Uterus (tissue), 4 donors: ENCODE data around the gene AKAP7. TPM values are rescaled to one million over a fixed set of nuclear protein-coding genes. Genes with fewer than 3 reads are reported as not detected.

Experiments
- DNase-seq, 2 donors: peaks; one replicate each; pipeline ENCODE4 v3.0.0-alpha.2; 2019 to 2020
- H3K27ac ChIP-seq, 2 donors: fragments of 200-600 bp; sonication (generic); 1 replicate in 1 of 2; 2 replicates in 1 of 2; pipeline ENCODE4 v1.5.1; 2016 to 2018
- H3K27me3 ChIP-seq, 2 donors: fragments of 200-600 bp; sonication (generic); one replicate each; pipeline ENCODE4 v1.5.1; 2018 to 2019; ENCODE audit warnings: control low read depth in 1 of 2
- H3K36me3 ChIP-seq, 2 donors: fragments of 200-600 bp; sonication (generic); one replicate each; pipeline ENCODE4 v1.5.1; 2019; ENCODE audit warnings: control low read depth in 1 of 2
- H3K4me1 ChIP-seq, 2 donors: fragments of 200-600 bp; sonication (generic); one replicate each; pipeline ENCODE4 v1.5.1; 2018 to 2019; ENCODE audit warnings: control low read depth in 1 of 2
- H3K4me3 ChIP-seq, 2 donors: fragments of 200-600 bp; sonication (generic); 1 replicate in 1 of 2; 2 replicates in 1 of 2; pipeline ENCODE4 v1.5.1; 2018 to 2019; ENCODE audit warnings: mild to moderate bottlenecking in 1 of 2
- H3K9me3 ChIP-seq, 2 donors: fragments of 200-600 bp; sonication (generic); one replicate each; pipeline ENCODE4 v1.5.1; 2019; ENCODE audit warnings: control low read depth in 1 of 2
- POLR2A ChIP-seq, 2 donors: fragments of 450-650 bp; IDR thresholded peaks; one replicate each; pipeline ENCODE4 v1.6.1; 2016; ENCODE audit warnings: antibody characterized with exemption in 2 of 2, mild to moderate bottlenecking in 1 of 2, moderate library complexity in 1 of 2
- intact Hi-C: fragments of 100-400 bp; cut with DNase I; formaldehyde crosslinking; loops from one replicate; pipeline ENCODE4 v1.15.1; 2023; ENCODE audit warnings: low total_unique reads
- total RNA-seq, 4 donors: library from RNA; depleted of rRNA in 3 of 4; stranded (reverse); fragments of >200 nt in 3 of 4; gene quantifications; one replicate each; pipeline versions ENCODE4 v1.1.0 to v1.2.4, GENCODE V29; 2014 to 2023
- TF ChIP-seq, protein P1 (sequence below), 4 experiments: fragments of 200-600 bp in 2 of 4; fragments of 450-650 bp in 2 of 4; sonication (generic) in 2 of 4; IDR thresholded peaks; one replicate each; pipeline ENCODE4 v1.5.1; 2016 to 2019; ENCODE audit warnings: antibody characterized with exemption in 4 of 4, mild to moderate bottlenecking in 2 of 4, moderate library complexity in 1 of 4
- donor health status: DM: yes; HTN: yes; CAD: no.

Gene AKAP7
- total RNA-seq, 4 donors from 2014 or later, result 7.4 to 25.3 (median 21.3) TPM

DNA sequence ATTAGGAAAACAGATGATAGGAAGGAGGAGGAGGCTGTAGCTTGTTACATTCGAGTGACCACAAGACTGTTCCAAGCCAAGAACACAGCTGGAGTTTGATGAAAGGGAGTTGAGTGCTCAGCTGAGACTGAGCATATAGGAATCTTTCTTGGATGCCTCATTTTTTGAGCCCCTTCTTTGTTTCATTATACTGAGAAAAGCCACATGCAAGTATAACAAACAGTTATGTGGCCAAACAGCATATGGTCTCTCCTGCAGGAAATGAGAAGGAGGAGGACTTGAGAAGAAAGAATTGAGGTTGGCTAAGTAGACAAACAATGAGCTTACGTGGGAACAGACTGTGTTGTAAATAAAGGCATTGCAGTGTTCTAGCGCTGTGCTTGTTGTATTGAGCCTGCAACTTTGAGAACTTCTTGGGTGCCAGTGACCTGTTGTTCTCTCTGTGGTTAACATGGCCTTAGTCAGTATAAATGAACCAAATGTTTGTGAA lies 78.3 kb downstream of the AKAP7 start:
- Histone ChIP-seq H3K36me3 (no peaks in the 10 kb centered on the region), H3K4me3 (no peak overlapping the region), H3K9me3 (no peaks in the 10 kb centered on the region), H3K4me1 (no peaks in the 10 kb centered on the region), H3K27ac (no peak overlapping the region), H3K27me3 (no peaks in the 10 kb centered on the region)
- no peak for TF ChIP-seq POLR2A (IDR thresholded peaks at IDR 0.05)
- TF ChIP-seq, protein P1, sequence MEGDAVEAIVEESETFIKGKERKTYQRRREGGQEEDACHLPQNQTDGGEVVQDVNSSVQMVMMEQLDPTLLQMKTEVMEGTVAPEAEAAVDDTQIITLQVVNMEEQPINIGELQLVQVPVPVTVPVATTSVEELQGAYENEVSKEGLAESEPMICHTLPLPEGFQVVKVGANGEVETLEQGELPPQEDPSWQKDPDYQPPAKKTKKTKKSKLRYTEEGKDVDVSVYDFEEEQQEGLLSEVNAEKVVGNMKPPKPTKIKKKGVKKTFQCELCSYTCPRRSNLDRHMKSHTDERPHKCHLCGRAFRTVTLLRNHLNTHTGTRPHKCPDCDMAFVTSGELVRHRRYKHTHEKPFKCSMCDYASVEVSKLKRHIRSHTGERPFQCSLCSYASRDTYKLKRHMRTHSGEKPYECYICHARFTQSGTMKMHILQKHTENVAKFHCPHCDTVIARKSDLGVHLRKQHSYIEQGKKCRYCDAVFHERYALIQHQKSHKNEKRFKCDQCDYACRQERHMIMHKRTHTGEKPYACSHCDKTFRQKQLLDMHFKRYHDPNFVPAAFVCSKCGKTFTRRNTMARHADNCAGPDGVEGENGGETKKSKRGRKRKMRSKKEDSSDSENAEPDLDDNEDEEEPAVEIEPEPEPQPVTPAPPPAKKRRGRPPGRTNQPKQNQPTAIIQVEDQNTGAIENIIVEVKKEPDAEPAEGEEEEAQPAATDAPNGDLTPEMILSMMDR (IDR thresholded peaks at IDR 0.05), result no peak
- intact Hi-C loops, result no loop called here
- DNase-seq, result no peak

- TF ChIP-seq, protein P1 (IDR thresholded peaks at IDR 0.05), result no peak
- TF ChIP-seq POLR2A (IDR thresholded peaks at IDR 0.05), result no peak
- Histone ChIP-seq H3K27ac (no peak overlapping the region), H3K9me3 (no peaks in the 10 kb centered on the region), H3K4me1 (no peaks in the 10 kb centered on the region), H3K4me3 (no peak overlapping the region), H3K27me3 (no peaks in the 10 kb centered on the region), H3K36me3 (no peaks in the 10 kb centered on the region)
- intact Hi-C loops, result no loop called here
- DNase-seq, result no peak
These were observed 80.0 kb downstream of the AKAP7 start for GRCh38 chr6:131215219-131215618.

GRCh38 chr6:131216246-131216645 lies 81.0 kb downstream of the AKAP7 start:
- intact Hi-C loops, result no loop called here
- no peak for DNase-seq
- H3K27me3 ChIP-seq, result no peaks in the 10 kb centered on the region
- H3K36me3 ChIP-seq, result no peaks in the 10 kb centered on the region
- no peak for TF ChIP-seq POLR2A (IDR thresholded peaks at IDR 0.05)
- TF ChIP-seq, protein P1 (IDR thresholded peaks at IDR 0.05), result no peak
- no peaks in the 10 kb centered on the region for H3K9me3 ChIP-seq
- no peak overlapping the region for H3K27ac ChIP-seq
- no peak overlapping the region for H3K4me3 ChIP-seq
- no peaks in the 10 kb centered on the region for H3K4me1 ChIP-seq

DNA sequence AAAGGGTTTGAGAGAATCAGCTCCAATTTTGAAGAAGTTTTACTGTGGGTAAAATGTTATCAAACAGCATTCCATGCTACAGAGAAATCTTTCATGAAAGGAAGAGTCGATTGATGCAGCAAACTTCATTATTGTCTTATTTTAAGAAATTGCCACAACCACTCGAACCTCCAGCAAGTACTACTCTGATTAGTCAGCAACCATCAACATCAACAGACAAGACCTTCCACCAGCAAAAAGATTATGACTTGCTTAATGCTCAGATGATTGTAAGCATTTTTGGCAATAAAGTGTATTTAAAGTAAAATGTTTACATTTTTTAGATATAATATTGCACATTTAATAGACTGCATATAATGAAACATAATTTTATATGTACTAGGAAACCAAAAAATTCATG lies 87.5 kb downstream of the AKAP7 start:
- Histone ChIP-seq H3K4me3 (no peak overlapping the region), H3K36me3 (no peaks in the 10 kb centered on the region), H3K27ac (no peak overlapping the region), H3K27me3 (no peaks in the 10 kb centered on the region), H3K4me1 (no peaks in the 10 kb centered on the region), H3K9me3 (no peaks in the 10 kb centered on the region)
- TF ChIP-seq, protein P1 (IDR thresholded peaks at IDR 0.05), result no peak
- no peak for TF ChIP-seq POLR2A (IDR thresholded peaks at IDR 0.05)
- intact Hi-C loops, result no loop called here
- no peak for DNase-seq

DNA sequence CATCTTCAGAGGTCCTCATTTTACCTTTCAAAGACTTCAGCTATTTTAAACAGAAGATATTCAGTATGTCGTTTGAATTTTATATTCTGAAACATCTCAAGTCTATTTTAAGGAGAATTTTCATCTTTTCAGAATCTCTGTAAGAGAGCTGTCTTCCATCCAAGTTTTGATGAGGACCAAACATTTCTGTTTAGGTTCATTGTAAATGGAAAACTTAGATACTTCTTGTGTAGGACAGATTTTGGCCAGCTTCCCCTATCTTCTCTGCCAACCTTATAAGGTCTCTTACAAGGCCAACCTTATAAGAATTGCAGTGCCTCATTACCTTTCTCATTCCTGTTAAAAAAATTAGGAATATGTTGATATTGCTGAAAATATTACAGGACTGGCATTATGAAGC lies 88.1 kb downstream of the AKAP7 start:
- Histone ChIP-seq H3K4me1 (no peaks in the 10 kb centered on the region), H3K9me3 (no peaks in the 10 kb centered on the region), H3K4me3 (no peak overlapping the region), H3K27me3 (no peaks in the 10 kb centered on the region), H3K27ac (no peak overlapping the region), H3K36me3 (no peaks in the 10 kb centered on the region)
- TF ChIP-seq, protein P1 (IDR thresholded peaks at IDR 0.05), result no peak
- no peak for TF ChIP-seq POLR2A (IDR thresholded peaks at IDR 0.05)
- no peak for DNase-seq
- intact Hi-C loops, result no loop called here
